ENCODE data around the gene ARID1B. TPM values are rescaled to one million over a fixed set of nuclear protein-coding genes. Genes with fewer than 3 reads are reported as not detected.
A peak's percentile ranks its signal among the peaks of the same experiment; 100 is the strongest.

The ARID1B gene
- total RNA-seq, 1 experiment from 2014 or later, result 86.3 TPM

DNA sequence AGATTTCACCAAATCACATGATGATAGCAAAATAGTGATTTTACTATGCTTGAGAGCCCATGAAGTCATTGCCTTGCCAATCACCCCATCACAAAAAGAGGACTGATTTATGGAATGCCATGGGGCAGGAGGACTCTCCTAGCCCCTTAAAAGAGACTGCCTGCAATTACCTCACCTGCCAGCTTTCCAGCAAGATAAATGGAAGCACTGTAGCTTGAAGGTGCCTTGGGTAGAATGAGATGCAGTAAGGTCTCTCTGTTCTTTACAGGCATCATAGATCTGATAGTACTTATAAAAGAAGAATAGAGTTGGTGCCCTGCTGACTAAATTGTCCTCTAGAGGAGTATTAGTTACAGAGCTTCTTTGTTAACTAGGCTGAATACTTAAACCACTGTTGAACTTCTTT lies 303.8 kb downstream of the ARID1B start:
- Histone ChIP-seq H3K4me1 (ENCODE audit: insufficient read depth, low read length, poor library complexity, severe bottlenecking) (peaks cover 12% of the 10 kb centered on the region), H3K27ac (ENCODE audit: low read depth, low read length, poor library complexity, severe bottlenecking) (no peak overlapping the region), H3K9me3 (ENCODE audit: low read depth, low read length, poor library complexity, severe bottlenecking) (no peaks in the 10 kb centered on the region), H3K4me3 (ENCODE audit: low read depth, low read length, poor library complexity, severe bottlenecking) (no peak overlapping the region), H3K36me3 (ENCODE audit: insufficient read depth, low read length, poor library complexity, severe bottlenecking) (no peaks in the 10 kb centered on the region), H3K27me3 (replicated peaks; ENCODE audit: insufficient read depth, low read depth, low read length, poor library complexity) (no peaks in the 10 kb centered on the region)
- no TSS peak for BruUV-seq (replicated peaks)
- DNase-seq (ENCODE audit: low spot score), result peak; percentile 32
- no peak for TF ChIP-seq EZH2 (IDR thresholded peaks at IDR 0.05; ENCODE audit: borderline replicate concordance, low read depth, low read length, poor library complexity, severe bottlenecking)
- TF ChIP-seq, protein P1, sequence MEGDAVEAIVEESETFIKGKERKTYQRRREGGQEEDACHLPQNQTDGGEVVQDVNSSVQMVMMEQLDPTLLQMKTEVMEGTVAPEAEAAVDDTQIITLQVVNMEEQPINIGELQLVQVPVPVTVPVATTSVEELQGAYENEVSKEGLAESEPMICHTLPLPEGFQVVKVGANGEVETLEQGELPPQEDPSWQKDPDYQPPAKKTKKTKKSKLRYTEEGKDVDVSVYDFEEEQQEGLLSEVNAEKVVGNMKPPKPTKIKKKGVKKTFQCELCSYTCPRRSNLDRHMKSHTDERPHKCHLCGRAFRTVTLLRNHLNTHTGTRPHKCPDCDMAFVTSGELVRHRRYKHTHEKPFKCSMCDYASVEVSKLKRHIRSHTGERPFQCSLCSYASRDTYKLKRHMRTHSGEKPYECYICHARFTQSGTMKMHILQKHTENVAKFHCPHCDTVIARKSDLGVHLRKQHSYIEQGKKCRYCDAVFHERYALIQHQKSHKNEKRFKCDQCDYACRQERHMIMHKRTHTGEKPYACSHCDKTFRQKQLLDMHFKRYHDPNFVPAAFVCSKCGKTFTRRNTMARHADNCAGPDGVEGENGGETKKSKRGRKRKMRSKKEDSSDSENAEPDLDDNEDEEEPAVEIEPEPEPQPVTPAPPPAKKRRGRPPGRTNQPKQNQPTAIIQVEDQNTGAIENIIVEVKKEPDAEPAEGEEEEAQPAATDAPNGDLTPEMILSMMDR (conservative IDR thresholded peaks at IDR 0.05; ENCODE audit: low read depth, low read length), result no peak
- ChIA-PET POLR2A (ENCODE audit: low non-redundant PET) (no interaction called here), CTCF (interaction anchor here (0.6 kb wide), 1 partner anchor 107 kb away, joined by 3 read pairs; no protein-coding TSS in a partner anchor)
- intact Hi-C loops (cut with micrococcal nuclease; ENCODE audit: unreplicated experiment), result no loop called here

DNA sequence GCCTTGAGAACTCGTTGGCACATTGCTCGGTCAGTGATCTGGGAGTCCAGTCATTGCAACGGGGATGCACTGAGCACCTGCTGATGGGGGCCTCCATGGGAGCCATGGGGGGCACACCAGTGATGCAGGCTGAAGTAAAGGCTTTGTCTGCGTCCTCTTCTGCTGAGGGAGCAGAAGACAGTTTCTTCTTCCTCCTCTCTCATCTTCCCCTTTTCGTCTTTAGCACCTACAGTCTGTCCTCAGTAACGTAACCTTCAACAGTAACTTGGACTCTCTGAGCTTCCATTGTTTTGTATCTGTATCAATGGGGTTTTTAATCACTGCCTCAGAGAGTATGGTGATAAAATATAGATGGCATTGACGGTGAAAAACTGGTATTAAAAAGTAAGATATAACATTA lies 306.2 kb downstream of the ARID1B start:
- TF ChIP-seq EZH2 (IDR thresholded peaks at IDR 0.05; ENCODE audit: borderline replicate concordance, low read depth, low read length, poor library complexity, severe bottlenecking), result no peak
- TF ChIP-seq, protein P1 (conservative IDR thresholded peaks at IDR 0.05; ENCODE audit: low read depth, low read length), result no peak
- no peak for DNase-seq (ENCODE audit: low spot score)
- ChIA-PET POLR2A (ENCODE audit: low non-redundant PET) (no interaction called here), CTCF (no interaction called here)
- intact Hi-C loops (cut with micrococcal nuclease; ENCODE audit: unreplicated experiment), result no loop called here
- H3K27ac ChIP-seq (ENCODE audit: low read depth, low read length, poor library complexity, severe bottlenecking), result no peak overlapping the region
- no peaks in the 10 kb centered on the region for H3K9me3 ChIP-seq (ENCODE audit: low read depth, low read length, poor library complexity, severe bottlenecking)
- H3K4me3 ChIP-seq (ENCODE audit: low read depth, low read length, poor library complexity, severe bottlenecking), result no peak overlapping the region
- H3K27me3 ChIP-seq (replicated peaks; ENCODE audit: insufficient read depth, low read depth, low read length, poor library complexity), result no peaks in the 10 kb centered on the region
- no peaks in the 10 kb centered on the region for H3K36me3 ChIP-seq (ENCODE audit: insufficient read depth, low read length, poor library complexity, severe bottlenecking)
- peaks cover 12% of the 10 kb centered on the region for H3K4me1 ChIP-seq (ENCODE audit: insufficient read depth, low read length, poor library complexity, severe bottlenecking)
- no TSS peak for BruUV-seq (replicated peaks)

DNA sequence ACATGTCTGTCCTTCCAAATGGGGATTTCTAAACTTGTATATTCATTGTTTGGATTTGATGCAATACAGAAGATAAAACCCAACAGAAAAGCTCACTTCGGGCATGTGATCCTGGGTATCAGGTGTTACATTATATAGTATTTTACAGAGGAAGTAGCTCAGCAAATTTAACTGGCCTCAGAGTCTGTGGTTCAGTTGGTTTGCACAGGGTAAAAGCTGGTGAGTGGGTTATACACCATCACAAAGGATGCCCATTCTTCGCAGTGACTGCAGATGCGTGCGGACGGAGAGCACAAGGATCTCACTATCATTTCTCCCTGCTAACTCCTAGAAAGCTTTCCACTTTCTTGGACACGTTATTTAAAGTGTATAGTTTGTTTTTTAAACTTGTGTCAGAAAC lies 309.5 kb downstream of the ARID1B start:
- BruUV-seq (replicated peaks), result TSS peak; percentile 16
- Histone ChIP-seq H3K27ac (ENCODE audit: low read depth, low read length, poor library complexity, severe bottlenecking) (no peak overlapping the region), H3K4me3 (ENCODE audit: low read depth, low read length, poor library complexity, severe bottlenecking) (no peak overlapping the region), H3K27me3 (replicated peaks; ENCODE audit: insufficient read depth, low read depth, low read length, poor library complexity) (no peaks in the 10 kb centered on the region), H3K36me3 (ENCODE audit: insufficient read depth, low read length, poor library complexity, severe bottlenecking) (no peaks in the 10 kb centered on the region), H3K9me3 (ENCODE audit: low read depth, low read length, poor library complexity, severe bottlenecking) (no peaks in the 10 kb centered on the region), H3K4me1 (ENCODE audit: insufficient read depth, low read length, poor library complexity, severe bottlenecking) (peaks cover under 1% of the 10 kb centered on the region)
- no peak for TF ChIP-seq EZH2 (IDR thresholded peaks at IDR 0.05; ENCODE audit: borderline replicate concordance, low read depth, low read length, poor library complexity, severe bottlenecking)
- TF ChIP-seq, protein P1 (conservative IDR thresholded peaks at IDR 0.05; ENCODE audit: low read depth, low read length), result no peak
- DNase-seq (ENCODE audit: low spot score), result no peak
- intact Hi-C loops (cut with micrococcal nuclease; ENCODE audit: unreplicated experiment), result no loop called here
- CTCF ChIA-PET, result no interaction called here
- POLR2A ChIA-PET (ENCODE audit: low non-redundant PET), result interaction anchor here (0.5 kb wide), 1 partner anchor 28 kb away, joined by 8 read pairs; no protein-coding TSS in a partner anchor
